Myocyte (in vitro differentiated cells): ENCODE measurements around the gene ZBTB32. TPM values are rescaled to one million over a fixed set of nuclear protein-coding genes. Genes with fewer than 3 reads are reported as not detected.
A peak's percentile ranks its signal among the peaks of the same experiment; 100 is the strongest.

Experiments
- DNase-seq: peaks from one replicate; pipeline ENCODE4 v3.0.0-alpha.2; 2012; ENCODE audit warnings: low read depth
- total RNA-seq: library from RNA; depleted of rRNA; stranded (reverse); fragments of >200 nt; gene quantifications from 2 replicates; pipeline ENCODE4 v1.2.3, GENCODE V29; 2014

ZBTB32 gene
- total RNA-seq, 1 donor from 2014 or later = 0.11 TPM

GRCh38 chr19:35695895-35696422 lies 8.4 kb upstream of the ZBTB32 start:
- no peak for DNase-seq

- no peak for DNase-seq
Observed at GRCh38 chr19:35696835-35697234, 7.5 kb upstream of the ZBTB32 start.

GRCh38 chr19:35702223-35703012 lies 1.9 kb upstream of the ZBTB32 start:
- peak; percentile 99 for DNase-seq

DNA sequence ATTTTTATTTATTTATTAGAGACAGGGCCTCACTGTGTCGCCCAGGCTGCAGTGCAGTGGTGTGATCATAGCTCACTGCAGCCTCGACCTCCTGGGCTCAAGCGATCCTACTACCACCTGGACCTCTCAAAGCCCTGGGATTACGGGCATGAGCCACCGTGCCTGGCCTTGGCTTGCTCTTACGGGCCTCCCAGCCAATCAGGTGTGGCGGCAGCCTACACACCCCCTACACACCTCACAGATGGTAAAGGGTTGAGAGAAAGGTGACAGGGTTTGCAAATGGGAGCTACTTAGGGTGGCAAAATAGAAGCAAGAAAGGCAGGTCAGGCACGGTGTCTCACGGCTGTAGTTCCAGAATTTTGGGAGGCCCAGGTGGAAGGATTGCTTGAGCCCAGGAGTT lies 1.0 kb upstream of the ZBTB32 start:
- no peak for DNase-seq

DNA sequence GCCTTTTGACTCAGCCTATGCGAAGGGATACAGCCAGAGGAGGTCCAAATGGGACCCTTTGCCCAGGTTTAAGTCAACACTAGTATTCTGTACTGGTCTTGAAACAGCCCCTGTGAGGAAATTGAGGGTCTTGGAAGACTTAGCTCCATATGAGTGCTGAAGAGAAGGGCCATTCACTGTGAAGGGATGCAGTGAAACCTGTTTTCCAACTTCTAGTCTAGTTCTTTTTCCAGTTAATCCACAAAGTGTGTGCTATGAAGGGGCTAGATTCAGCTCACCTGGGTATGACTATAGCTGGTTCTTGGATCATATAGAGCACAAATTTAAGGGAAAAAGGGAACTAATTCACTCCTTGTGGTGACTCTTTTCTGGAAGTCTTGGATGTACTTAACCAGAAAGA lies 4.0 kb downstream of the ZBTB32 start:
- no peak for DNase-seq

DNA sequence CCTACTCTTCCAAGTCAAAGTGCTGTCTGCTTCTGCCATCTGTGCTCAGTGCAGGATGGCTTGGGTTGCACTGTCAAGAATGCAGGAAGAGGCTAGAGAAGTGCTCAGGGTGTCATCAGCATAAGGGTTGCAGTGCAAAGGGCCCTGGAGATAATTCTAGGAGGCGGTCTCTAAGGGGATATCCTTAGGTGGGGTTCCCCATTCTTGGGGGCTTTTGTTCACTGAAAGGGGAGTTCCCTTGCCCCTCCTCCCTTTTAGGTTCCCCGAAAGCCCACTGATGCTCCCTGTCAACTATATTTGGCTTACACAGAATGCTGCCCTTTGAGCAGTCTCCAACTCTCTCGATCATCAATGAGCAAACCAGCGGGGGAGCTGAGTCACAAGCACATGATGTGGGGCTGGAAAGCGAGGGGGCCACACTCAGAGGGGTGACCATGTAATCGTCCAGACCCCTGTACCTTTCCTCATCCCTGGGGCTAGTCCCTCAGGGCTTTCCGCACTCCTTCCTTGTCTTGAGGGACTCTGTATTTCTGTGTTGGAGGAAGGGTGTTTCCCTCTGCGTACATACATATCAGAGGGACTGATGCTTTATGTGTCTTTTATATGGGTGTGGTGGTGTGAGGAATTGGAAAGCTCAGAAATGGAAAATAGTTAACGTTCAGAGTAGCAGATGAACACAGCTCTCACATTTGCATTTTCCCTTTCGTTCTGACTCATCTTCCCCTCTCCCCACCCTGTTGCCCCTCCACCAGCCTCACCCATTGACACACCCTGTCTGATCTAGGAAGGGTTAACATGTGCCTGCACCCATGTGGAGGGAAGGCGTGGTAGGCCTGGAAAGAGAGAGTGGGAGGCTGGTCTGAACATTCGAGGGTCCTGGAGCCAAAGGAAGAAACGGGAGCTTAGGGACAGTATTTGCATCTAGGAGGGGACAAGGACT lies 6.7 kb downstream of the ZBTB32 start:
- no peak for DNase-seq

DNA sequence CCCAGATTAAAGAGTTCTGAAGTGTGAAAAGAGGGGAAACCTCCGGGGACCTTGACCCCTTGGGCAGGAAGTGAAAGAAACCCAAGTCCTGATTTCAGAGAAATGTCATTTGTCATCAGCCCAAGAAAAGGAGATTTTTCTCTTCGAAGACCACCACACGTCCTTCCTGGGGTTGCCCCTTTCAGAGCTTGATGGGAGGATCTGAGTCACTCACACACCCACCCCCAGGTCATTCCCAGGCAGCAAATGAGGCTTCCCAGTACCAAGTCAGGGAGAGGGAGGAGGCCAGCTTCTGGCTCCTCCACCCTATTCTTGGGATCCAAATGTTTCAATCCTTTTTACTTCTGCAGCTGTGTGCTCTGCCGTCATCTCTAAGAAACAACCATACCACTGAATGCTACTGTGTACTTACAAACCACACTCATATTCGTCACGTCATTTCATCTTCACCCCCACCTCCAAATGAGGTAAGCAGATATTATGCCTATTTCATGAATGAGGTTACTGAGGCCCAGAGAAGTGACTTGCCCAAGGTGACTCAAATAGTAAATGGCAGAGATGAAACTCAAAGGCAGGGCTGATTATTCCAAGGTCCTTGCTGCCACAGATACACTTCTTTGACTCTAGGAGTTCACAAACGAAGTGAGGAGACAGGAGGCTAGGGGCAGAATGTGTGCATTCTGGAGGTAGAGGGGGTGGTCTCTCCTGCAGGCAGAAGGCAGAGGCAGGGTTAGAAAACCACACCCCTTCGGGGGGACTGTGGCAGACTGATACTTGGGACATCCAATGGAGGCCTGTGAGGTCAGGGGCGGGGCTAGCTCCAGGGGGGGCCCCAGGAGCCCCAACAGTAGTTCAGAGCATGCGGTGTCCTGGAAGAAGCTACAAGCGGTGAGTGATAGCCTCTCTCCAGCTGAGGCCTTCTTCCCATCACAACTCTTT lies 8.5 kb downstream of the ZBTB32 start:
- DNase-seq = no peak

GRCh38 chr19:35713506-35713850 lies 9.1 kb downstream of the ZBTB32 start:
- no peak for DNase-seq

DNA sequence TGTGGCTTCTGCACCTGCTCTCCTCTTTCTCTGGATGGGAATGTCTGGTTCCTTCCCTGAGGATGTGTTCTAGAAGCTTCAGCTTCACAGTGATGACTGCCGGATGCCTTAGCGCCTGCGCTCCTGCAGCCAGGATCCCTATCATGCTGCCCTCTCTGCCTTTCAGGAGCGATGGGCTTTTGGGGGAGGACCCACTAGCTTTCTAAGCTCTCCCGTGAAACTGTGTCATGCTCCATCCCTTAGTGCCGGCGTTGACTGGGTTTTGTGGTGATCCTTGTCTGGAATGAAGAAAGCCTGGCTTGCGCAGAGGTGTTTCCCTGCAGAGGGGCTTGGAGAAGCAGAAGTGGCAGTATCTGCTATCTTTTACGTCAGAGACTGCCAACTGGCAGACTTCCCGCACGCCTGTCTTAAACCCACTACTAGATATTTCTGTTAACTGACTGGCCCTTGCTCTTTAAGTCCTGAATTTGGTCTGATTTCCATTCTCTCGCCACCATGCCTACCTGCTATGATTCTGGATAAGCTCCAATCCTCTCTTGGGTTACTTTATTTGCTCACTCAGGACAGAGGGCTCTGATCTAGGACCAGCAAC lies 9.6 kb downstream of the ZBTB32 start:
- no peak for DNase-seq

GRCh38 chr19:35714601-35715354 lies 10.4 kb downstream of the ZBTB32 start:
- DNase-seq = no peak

- DNase-seq = no peak
Observed at GRCh38 chr19:35715355-35715809, 11.0 kb downstream of the ZBTB32 start.

DNA sequence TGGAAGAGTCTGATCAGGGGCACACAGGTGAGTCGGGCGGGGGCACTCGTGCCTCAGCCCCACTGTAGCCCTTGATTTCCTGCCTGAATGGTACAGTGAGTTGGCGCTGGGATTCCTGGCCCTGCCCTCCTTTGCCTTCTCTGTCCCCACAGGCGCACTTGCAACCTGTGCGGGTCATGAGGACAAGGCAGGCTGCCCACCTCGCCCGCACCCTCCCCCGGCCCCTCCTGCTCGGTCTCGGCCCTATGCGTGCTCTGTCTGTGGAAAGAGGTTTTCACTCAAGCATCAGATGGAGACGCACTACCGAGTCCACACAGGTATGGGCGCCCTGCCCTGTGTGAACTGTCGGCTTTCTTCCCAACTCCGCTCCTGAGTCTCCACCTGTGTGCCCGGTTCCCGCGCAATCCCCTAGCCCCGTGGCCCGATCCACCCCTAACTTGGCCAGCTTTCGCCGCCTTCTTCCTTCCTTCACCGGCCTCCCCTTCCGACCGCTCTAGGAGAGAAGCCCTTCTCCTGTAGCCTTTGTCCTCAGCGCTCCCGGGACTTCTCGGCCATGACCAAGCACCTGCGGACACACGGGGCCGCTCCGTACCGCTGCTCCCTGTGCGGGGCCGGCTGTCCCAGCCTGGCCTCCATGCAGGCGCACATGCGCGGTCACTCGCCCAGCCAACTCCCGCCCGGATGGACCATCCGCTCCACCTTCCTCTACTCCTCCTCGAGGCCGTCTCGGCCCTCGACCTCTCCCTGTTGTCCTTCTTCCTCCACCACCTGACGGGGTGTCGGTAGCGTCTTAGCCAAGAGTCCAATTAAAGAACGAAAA lies 11.8 kb downstream of the ZBTB32 start:
- no peak for DNase-seq

DNA sequence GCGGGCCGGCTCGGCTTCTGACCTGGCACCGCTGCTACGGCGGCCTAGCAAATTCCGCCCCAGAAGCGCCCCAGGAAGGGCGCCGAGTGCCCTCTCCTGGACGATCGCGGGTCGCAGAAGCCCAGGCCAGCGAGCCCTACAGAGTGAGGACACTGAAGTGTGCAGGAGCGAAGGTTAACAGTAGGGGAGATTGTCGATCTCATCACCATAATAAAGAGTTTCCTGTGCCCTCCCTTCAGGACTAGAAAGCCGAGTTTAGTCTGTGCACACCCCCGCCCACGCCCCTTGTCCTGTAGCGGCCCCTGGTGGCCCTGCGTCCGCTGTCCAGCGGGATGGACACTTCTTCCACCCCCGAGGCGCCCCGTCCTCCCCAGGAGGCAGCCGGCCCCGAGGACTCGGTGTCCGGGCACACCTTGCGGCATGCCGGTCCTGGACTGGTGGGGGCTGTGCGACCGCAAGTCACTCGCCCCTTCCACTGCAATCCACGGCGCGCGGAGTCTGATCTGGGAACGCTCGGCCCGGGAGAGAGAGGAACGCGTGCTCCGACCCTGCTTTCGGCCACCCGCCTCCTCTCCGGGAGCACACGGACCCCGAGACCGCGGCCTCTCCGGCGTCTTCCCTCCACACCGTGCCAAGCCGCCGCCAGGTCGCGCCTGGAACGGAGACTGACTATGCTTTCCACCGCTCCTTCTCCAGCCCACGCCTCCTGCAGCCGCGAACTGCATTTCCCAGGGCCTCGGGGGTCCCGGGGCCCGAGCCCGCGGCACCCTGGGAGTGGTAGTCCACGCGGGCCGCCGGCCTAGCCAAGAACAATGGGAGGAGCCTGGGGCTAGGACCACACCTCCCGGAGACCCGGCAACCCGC lies 12.7 kb downstream of the ZBTB32 start:
- peak; percentile 90 for DNase-seq

DNA sequence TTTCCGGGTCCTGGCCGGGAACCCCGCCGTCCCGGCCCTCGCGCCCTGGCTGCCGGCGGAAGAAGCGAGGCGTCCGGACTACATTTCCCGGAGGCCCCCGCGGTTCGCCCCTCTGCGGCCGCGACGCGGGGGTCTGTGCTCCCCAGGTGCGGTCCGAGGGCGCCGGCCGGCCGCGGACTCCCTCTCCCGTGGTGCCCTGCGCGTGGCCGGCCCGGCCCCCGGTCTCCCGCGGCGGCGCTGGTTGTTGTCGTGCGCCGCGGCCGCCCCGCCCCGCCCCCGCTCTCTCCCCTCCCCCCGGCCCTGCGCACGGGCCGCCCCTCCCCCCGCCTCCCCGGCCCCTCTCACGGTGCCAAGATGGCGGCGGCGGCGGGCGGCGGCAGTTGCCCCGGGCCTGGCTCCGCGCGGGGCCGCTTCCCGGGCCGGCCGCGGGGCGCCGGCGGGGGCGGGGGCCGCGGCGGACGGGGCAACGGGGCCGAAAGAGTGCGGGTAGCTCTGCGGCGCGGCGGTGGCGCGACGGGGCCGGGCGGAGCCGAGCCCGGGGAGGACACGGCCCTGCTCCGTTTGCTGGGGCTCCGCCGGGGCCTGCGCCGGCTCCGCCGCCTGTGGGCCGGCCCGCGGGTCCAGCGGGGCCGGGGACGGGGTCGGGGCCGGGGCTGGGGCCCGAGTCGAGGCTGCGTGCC lies 13.4 kb downstream of the ZBTB32 start, which contains the start of gene KMT2B:
KMT2B (plus strand) TSS at position 339 of the 680 bp plus-strand sequence; CDS start at position 355, 16 bp downstream.
- DNase-seq = peak; percentile 96

DNA sequence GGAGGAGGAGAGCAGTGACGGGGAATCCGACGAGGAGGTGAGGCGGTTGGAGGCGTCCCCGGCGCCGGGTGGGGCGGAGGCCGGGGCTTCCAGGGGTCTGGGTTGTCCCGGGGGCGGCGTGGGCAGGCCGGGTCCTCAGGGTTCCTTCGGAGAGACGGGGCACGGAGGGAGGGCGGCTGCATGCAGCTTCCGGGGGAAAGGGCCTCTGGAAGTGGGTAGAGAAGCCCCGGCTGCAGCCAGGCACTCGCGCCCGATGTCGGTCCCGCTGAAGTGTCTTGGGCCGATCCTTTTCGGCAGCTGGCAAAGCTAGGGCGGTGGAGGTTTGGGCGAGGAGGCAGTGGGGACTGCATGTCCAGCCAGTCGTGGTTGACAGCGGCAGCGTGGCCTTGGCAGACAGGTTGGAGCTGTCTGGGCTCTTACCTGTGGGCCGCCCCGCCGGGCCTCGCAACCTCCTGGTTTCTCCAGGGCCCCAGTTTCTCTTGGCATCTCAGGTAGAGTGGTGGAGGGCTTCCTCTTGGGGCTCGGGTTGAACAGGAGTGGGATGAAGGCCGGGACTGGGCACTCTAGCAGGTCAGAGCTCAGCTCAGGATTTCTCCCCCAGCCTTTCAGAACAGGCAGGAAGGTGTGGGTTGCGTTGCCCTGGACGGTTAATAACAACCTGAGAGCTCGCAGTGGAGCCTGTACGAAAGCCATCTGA lies 14.1 kb downstream of the ZBTB32 start:
- peak; percentile 46 for DNase-seq

DNA sequence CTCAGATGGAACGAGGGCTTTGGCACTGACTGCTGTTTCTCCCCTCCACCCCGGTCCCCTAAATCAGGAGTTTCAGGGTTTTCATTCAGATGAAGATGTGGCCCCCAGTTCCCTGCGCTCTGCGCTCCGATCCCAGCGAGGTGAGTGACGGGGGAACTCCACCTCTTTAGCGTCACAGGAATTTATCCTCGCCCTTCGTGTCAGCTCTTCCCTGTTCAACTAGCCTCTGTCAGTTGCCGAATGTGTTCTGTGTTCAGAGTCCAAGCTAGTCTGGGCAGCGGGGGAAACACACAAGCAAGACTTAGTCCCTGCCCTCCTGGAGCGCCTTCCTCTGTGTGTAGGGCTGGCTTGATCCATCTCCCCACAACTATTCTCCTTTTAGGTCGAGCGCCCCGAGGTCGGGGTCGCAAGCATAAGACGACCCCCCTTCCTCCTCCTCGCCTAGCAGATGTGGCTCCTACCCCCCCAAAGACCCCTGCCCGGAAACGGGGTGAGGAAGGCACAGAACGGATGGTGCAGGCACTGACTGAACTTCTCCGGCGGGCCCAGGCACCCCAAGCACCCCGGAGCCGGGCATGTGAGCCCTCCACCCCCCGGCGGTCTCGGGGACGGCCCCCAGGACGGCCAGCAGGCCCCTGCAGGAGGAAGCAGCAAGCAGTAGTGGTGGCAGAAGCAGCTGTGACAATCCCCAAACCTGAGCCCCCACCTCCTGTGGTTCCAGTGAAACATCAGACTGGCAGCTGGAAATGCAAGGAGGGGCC lies 15.2 kb downstream of the ZBTB32 start:
- no peak for DNase-seq
